Brain microvascular endothelial cell (primary cell): Measurements from ENCODE around the gene MEGF6.

Experiments used
- DNase-seq: peaks from one replicate; pipeline ENCODE4 v3.0.0-alpha.2; 2020
- H3K27ac ChIP-seq: fragments of 250-450 bp; sonication (Bioruptor Pico); 2 replicates; pipeline ENCODE4 v1.5.1; 2020; ENCODE audit warnings: mild to moderate bottlenecking, moderate library complexity
- H3K27me3 ChIP-seq: fragments of 250-450 bp; sonication (Bioruptor Pico); replicated peaks from 2 replicates; pipeline ENCODE4 v1.5.1; 2020; ENCODE audit warnings: mild to moderate bottlenecking
- H3K36me3 ChIP-seq: fragments of 250-450 bp; sonication (Bioruptor Pico); replicated peaks from 2 replicates; pipeline ENCODE4 v1.5.1; 2020; ENCODE audit warnings: mild to moderate bottlenecking
- H3K4me3 ChIP-seq: 2 replicates; pipeline ENCODE4 v1.5.1; 2011; ENCODE audit warnings: low read depth, mild to moderate bottlenecking, control low read depth, low read length, moderate library complexity
- in situ Hi-C: cut with HindIII; loops from 2 replicates; pipeline ENCODE4 v1.10.0; 2017; ENCODE audit warnings: low sequenced_read_pairs, low pct_ligation_motif_present
- TF ChIP-seq, protein P1 (sequence below): IDR thresholded peaks from 2 replicates; pipeline ENCODE4 v1.5.1; 2011; ENCODE audit warnings: low read depth, mild to moderate bottlenecking, moderate library complexity, low read length, control low read depth, inconsistent platforms; ENCODE audit errors: missing control alignments

MEGF6 gene

DNA sequence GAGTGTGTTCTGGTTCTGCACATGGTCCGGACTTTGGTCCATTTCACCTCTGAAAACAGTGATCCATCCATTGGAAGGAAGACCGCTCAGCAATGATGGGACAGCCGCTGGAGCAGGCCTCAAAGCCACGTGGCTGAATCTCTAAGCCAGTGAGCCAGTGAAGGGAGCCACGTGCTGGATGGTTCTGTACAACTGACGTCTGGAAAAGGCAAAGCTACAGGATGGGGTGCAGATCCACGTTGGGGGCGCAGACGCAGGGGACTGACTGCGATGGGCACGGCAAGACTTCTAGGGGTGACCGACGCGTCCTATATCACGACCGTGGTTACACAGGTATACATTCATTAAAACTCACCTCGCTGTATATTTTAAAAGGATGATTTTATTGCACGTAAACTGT, 167.0 kb downstream of the MEGF6 start:
- Histone ChIP-seq H3K27me3 (peaks cover 14% of the 10 kb centered on the region), H3K4me3 (no peak overlapping the region), H3K36me3 (no peaks in the 10 kb centered on the region), H3K27ac (no peak overlapping the region)
- DNase-seq, result no peak
- TF ChIP-seq, protein P1, sequence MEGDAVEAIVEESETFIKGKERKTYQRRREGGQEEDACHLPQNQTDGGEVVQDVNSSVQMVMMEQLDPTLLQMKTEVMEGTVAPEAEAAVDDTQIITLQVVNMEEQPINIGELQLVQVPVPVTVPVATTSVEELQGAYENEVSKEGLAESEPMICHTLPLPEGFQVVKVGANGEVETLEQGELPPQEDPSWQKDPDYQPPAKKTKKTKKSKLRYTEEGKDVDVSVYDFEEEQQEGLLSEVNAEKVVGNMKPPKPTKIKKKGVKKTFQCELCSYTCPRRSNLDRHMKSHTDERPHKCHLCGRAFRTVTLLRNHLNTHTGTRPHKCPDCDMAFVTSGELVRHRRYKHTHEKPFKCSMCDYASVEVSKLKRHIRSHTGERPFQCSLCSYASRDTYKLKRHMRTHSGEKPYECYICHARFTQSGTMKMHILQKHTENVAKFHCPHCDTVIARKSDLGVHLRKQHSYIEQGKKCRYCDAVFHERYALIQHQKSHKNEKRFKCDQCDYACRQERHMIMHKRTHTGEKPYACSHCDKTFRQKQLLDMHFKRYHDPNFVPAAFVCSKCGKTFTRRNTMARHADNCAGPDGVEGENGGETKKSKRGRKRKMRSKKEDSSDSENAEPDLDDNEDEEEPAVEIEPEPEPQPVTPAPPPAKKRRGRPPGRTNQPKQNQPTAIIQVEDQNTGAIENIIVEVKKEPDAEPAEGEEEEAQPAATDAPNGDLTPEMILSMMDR, result no peak
- in situ Hi-C loops, result no loop called here

DNA sequence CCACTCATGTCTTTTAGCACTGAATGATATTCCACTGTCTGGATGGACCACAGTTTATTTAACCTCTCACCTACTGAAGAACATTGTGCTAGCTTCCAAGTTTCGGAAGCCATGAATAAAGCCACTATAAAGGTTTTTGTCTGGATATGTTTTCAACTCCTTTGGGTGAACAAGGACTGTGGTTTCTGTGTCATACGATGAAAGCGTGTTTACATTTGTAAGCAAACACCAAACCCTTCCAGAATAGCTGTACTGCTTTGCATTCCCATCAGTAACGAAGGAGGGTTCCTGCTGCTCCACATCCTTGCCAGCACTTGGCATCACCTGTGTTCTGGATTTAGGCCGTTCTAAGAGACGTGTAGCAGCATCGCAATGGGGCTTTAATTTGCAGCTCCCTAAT, 167.5 kb downstream of the MEGF6 start:
- TF ChIP-seq, protein P1, result no peak
- peaks cover 14% of the 10 kb centered on the region for H3K27me3 ChIP-seq
- H3K4me3 ChIP-seq, result no peak overlapping the region
- no peak overlapping the region for H3K27ac ChIP-seq
- H3K36me3 ChIP-seq, result no peaks in the 10 kb centered on the region
- DNase-seq, result no peak
- in situ Hi-C loops, result no loop called here

GRCh38 chr1:3442901-3443300, 168.4 kb downstream of the MEGF6 start:
- in situ Hi-C loops, result no loop called here
- TF ChIP-seq, protein P1, result no peak
- Histone ChIP-seq H3K4me3 (no peak overlapping the region), H3K36me3 (no peaks in the 10 kb centered on the region), H3K27me3 (peaks cover 14% of the 10 kb centered on the region), H3K27ac (no peak overlapping the region)
- no peak for DNase-seq

DNA sequence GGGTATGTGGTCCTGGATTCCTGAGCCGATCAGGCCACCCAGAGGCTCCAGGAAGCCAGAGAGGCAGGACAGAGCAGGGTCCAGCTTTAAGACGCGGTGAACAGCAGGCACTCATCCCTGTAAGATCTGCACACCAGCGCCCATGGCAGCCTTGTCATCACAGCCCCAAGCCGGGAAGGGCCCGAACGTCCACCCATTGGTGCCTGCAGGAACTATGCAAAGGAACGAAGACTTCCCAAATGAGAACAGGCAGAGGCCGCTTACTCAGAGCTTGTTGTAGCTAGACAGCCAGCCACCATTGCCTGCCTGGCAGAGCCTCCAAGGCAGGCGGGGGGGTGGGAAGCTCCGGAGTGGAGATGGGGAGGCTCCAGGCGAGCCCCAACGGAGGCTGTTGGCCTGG, 169.0 kb downstream of the MEGF6 start:
- TF ChIP-seq, protein P1, result no peak
- no peak for DNase-seq
- no peak overlapping the region for H3K4me3 ChIP-seq
- H3K27me3 ChIP-seq, result peaks cover 14% of the 10 kb centered on the region
- no peak overlapping the region for H3K27ac ChIP-seq
- in situ Hi-C loops, result no loop called here
- H3K36me3 ChIP-seq, result no peaks in the 10 kb centered on the region

DNA sequence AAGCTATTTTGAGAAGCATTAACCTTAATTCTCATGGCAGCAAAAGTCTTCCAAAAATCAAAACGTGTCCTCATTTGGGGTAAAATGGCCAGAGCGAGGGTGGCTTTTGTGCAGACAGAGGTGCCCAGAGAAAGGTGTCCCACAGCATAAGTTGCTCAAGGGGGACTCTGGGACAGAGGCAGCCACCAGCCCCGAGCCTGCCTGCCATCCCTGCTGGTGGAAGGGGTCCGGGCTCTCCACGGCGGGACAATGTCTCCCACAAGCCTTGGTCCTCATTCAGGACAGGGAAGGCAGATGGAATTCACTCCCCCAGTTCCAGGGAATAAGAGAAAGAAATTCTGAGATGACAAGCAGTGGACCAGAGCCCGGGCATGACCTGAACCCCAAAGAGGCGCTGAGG, 169.4 kb downstream of the MEGF6 start:
- H3K27ac ChIP-seq, result no peak overlapping the region
- TF ChIP-seq, protein P1, result no peak
- peaks cover 14% of the 10 kb centered on the region for H3K27me3 ChIP-seq
- no peaks in the 10 kb centered on the region for H3K36me3 ChIP-seq
- H3K4me3 ChIP-seq, result no peak overlapping the region
- in situ Hi-C loops, result no loop called here
- DNase-seq, result no peak

- Histone ChIP-seq H3K4me3 (no peak overlapping the region), H3K27ac (no peak overlapping the region), H3K36me3 (no peaks in the 10 kb centered on the region), H3K27me3 (peaks cover 14% of the 10 kb centered on the region)
- in situ Hi-C loops, result no loop called here
- DNase-seq, result no peak
- TF ChIP-seq, protein P1, result no peak
These were observed 169.9 kb downstream of the MEGF6 start for GRCh38 chr1:3441410-3441847.
